GM13977 (cell line): Measurements from ENCODE around the gene FEM1B.

Experiments used
- DNase-seq: peaks from one replicate; pipeline ENCODE4 v3.0.0; 2012; ENCODE audit warnings: low spot score
- in situ Hi-C: fragments of 300-500 bp; cut with MboI; formaldehyde crosslinking; loops from one replicate; pipeline ENCODE4 v1.12.0; 2022; ENCODE audit warnings: low sequenced_read_pairs, low pct_unique_long_range_greater_than_20kb, mixed read lengths, inconsistent platforms; ENCODE audit not compliant: unreplicated experiment
- TF ChIP-seq, protein P1 (sequence below): IDR thresholded peaks from 2 replicates; pipeline ENCODE4 v1.5.1; 2012; ENCODE audit warnings: mild to moderate bottlenecking, control low read depth; ENCODE audit not compliant: insufficient read depth; ENCODE audit errors: extremely low read depth, missing control alignments

Gene FEM1B

DNA sequence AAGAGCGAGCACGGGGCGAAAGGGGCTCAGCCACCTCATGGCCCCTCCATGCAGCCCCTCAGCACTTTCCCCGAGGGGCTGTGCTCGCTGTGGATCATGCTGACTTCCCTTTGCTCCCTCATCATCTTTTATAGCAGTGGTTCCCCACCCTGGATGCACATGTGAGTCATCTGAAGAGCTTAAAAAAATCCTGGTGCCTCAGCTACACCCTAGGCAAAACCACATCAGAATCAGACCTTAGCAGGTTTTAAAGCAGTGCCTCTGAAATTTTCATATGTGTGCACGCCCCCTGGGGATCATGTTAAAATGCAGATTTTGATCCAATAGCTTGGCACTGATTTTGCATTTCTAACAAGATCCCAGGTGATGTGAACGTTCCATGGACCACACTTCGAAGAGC, 50.9 kb downstream of the FEM1B start:
- DNase-seq, result no peak
- TF ChIP-seq, protein P1, sequence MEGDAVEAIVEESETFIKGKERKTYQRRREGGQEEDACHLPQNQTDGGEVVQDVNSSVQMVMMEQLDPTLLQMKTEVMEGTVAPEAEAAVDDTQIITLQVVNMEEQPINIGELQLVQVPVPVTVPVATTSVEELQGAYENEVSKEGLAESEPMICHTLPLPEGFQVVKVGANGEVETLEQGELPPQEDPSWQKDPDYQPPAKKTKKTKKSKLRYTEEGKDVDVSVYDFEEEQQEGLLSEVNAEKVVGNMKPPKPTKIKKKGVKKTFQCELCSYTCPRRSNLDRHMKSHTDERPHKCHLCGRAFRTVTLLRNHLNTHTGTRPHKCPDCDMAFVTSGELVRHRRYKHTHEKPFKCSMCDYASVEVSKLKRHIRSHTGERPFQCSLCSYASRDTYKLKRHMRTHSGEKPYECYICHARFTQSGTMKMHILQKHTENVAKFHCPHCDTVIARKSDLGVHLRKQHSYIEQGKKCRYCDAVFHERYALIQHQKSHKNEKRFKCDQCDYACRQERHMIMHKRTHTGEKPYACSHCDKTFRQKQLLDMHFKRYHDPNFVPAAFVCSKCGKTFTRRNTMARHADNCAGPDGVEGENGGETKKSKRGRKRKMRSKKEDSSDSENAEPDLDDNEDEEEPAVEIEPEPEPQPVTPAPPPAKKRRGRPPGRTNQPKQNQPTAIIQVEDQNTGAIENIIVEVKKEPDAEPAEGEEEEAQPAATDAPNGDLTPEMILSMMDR, result no peak
- in situ Hi-C loops, result no loop called here

- in situ Hi-C loops, result no loop called here
- TF ChIP-seq, protein P1, result no peak
These were observed 51.4 kb downstream of the FEM1B start for GRCh38 chr15:68328964-68329363.

DNA sequence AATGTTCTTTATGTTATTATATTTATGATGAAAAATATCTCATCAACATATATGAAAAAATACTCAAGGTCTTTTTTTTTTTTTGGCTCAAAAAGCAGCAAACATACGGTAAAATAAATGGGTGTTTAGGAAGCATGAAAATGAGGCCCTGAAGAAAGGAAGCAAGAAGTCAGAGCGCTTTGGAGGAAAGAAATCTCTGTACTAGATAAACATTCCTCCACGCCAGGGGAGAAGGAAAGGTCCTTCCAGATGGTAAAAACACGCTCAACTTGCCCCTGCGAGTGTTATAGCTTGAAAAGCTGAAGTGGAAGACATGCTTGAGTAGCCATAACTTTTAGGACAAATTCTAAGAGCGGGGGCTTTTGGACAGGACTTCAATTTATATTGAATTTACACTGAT, 52.9 kb downstream of the FEM1B start:
- in situ Hi-C loops, result no loop called here
- DNase-seq, result no peak
- TF ChIP-seq, protein P1, result no peak

More at GRCh38 chr15:68328964-68329363, 51.4 kb downstream of the FEM1B start:
- DNase-seq, result no peak

DNA sequence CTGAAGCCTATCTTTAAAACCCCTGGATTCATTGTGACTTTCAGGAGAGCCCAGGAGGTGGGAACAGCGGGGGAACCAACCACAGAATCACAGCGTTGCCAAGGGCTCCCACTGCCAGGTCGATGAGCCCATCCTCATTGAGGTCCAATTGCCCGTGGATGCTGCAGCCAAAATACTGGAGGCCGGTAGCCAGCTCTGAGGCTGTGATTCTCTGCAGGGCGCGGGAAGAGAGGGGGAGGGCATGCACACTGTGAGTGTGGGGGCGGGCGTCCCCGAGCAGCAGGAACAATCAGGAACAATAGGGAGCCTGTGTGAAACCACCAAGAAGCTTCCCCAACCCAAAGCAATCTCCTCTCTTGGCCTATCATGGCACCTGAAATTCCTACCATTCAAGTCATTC, 53.4 kb downstream of the FEM1B start:
- in situ Hi-C loops, result no loop called here
- TF ChIP-seq, protein P1, result no peak
- DNase-seq, result no peak

DNA sequence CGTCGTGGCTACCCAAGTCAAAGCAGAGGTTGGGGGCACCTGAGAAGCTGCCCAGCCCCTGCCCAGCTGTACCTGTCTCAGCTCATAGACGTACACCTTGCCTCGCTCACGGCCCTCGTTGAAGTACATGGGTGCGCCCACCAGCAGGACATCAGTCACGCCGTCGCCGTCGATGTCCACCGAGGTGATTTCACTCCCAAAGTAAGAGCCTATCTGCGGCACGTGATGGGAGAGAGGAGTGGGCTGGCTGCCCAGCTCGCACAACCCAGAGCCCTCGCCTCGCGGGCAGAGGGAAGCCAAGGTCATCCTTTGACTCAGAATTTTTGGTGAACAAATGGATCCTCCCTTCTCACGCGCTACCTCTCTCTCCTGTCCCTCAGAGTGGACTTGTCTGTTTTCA, 54.7 kb downstream of the FEM1B start:
- TF ChIP-seq, protein P1, result no peak
- DNase-seq, result no peak
- in situ Hi-C loops, result no loop called here

- TF ChIP-seq, protein P1, result no peak
- in situ Hi-C loops, result no loop called here
- DNase-seq, result no peak
These were observed 56.4 kb downstream of the FEM1B start for GRCh38 chr15:68333775-68334470.
